Activated CD4-positive, alpha-beta T cell treated with anti-CD3 and anti-CD28 coated beads for 48 hours (primary cell): ENCODE results near the gene TRMT44.
A peak's percentile ranks its signal among the peaks of the same experiment; 100 is the strongest.

Source experiments
- DNase-seq: peaks from one replicate; pipeline ENCODE4 v3.0.0-alpha.2; 2020

The TRMT44 gene

GRCh38 chr4:8440492-8441311 lies at the start of gene TRMT44, which contains the start of gene ACOX3:
TRMT44 (plus strand) TSS chr4:8440777; CDS start chr4:8440823, 46 bp downstream.
ACOX3 (minus strand) TSS chr4:8440723; CDS start chr4:8416521, 24,202 bp downstream.
- peak; percentile 95 for DNase-seq

GRCh38 chr4:8391071-8391470 lies 49.5 kb upstream of the TRMT44 start:
- no peak for DNase-seq

- peak; percentile 29 for DNase-seq
These were observed 48.6 kb upstream of the TRMT44 start for GRCh38 chr4:8391972-8392371.

GRCh38 chr4:8392591-8393190 lies 47.9 kb upstream of the TRMT44 start:
- DNase-seq, result no peak

GRCh38 chr4:8393593-8394038 lies 47.0 kb upstream of the TRMT44 start:
- no peak for DNase-seq

- no peak for DNase-seq
These were observed 46.5 kb upstream of the TRMT44 start for GRCh38 chr4:8394061-8394519.

- DNase-seq, result no peak
These were observed 45.8 kb upstream of the TRMT44 start for GRCh38 chr4:8394806-8395205.

GRCh38 chr4:8395504-8396296 lies 44.9 kb upstream of the TRMT44 start:
- DNase-seq, result no peak

GRCh38 chr4:8396762-8397406 lies 43.7 kb upstream of the TRMT44 start:
- no peak for DNase-seq

GRCh38 chr4:8398347-8398746 lies 42.2 kb upstream of the TRMT44 start:
- DNase-seq, result no peak

GRCh38 chr4:8399298-8399697 lies 41.3 kb upstream of the TRMT44 start:
- no peak for DNase-seq

GRCh38 chr4:8400632-8401325 lies 39.8 kb upstream of the TRMT44 start:
- DNase-seq, result no peak

GRCh38 chr4:8401665-8402064 lies 38.9 kb upstream of the TRMT44 start:
- DNase-seq, result no peak

GRCh38 chr4:8402181-8402597 lies 38.4 kb upstream of the TRMT44 start:
- no peak for DNase-seq

GRCh38 chr4:8402640-8403039 lies 37.9 kb upstream of the TRMT44 start:
- DNase-seq, result no peak

GRCh38 chr4:8403173-8403753 lies 37.3 kb upstream of the TRMT44 start:
- DNase-seq, result peak; percentile 67

GRCh38 chr4:8403976-8404375 lies 36.6 kb upstream of the TRMT44 start:
- no peak for DNase-seq

GRCh38 chr4:8404791-8405515 lies 35.6 kb upstream of the TRMT44 start:
- no peak for DNase-seq

- no peak for DNase-seq
These were observed 35.1 kb upstream of the TRMT44 start for GRCh38 chr4:8405516-8405875.

- DNase-seq, result peak; percentile 32
These were observed 33.7 kb upstream of the TRMT44 start for GRCh38 chr4:8406887-8407286.

- no peak for DNase-seq
These were observed 33.3 kb upstream of the TRMT44 start for GRCh38 chr4:8407316-8407715.
